Kidney (tissue), 14 donors: ENCODE measurements around the gene MACROD2. TPM values are rescaled to one million over a fixed set of nuclear protein-coding genes. Genes with fewer than 3 reads are reported as not detected.
A peak's percentile ranks its signal among the peaks of the same experiment; 100 is the strongest.

Experiments used
- DNase-seq, 5 donors: peaks; one replicate each; pipeline ENCODE4 v3.0.0-alpha.2; 2013 to 2020
- FAIRE-seq: peaks from 2 replicates; lab custom pipeline; 2012; peaks lifted over from hg19 to GRCh38; lab: Jason Lieb, UNC
- H3K27ac ChIP-seq, 2 donors: one replicate each; pipeline ENCODE4 v1.7.0; 2013; ENCODE audit warnings: low read depth in 2 of 2, low read length in 2 of 2, inconsistent platforms in 1 of 2
- H3K27me3 ChIP-seq: one replicate; pipeline ENCODE4 v1.7.1; 2013; ENCODE audit warnings: low read length, inconsistent platforms; ENCODE audit not compliant: control insufficient read depth, insufficient read depth
- H3K36me3 ChIP-seq, 3 donors: one replicate each; pipeline versions ENCODE4 v1.7.0 to v1.7.1; 2013; ENCODE audit warnings: low read length in 3 of 3, control low read depth in 1 of 3, inconsistent platforms in 1 of 3; ENCODE audit not compliant: insufficient read depth in 3 of 3, control insufficient read depth in 2 of 3
- H3K4me1 ChIP-seq, 3 donors: one replicate each; pipeline versions ENCODE4 v1.7.0 to v1.7.1; 2013; ENCODE audit warnings: low read length in 3 of 3, inconsistent platforms in 1 of 3, low read depth in 1 of 3; ENCODE audit not compliant: control insufficient read depth in 2 of 3, insufficient read depth in 2 of 3
- H3K4me3 ChIP-seq, 3 donors: one replicate each; pipeline versions ENCODE4 v1.7.0 to v1.8.1; 2013; ENCODE audit warnings: low read length in 3 of 3, control low read depth in 1 of 3, inconsistent platforms in 1 of 3
- H3K9ac ChIP-seq, 3 donors: one replicate each; pipeline versions ENCODE4 v1.7.0 to v1.7.1; 2013; ENCODE audit warnings: low read length in 3 of 3, control low read depth in 1 of 3, inconsistent platforms in 1 of 3
- H3K9me3 ChIP-seq, 3 donors: one replicate each; pipeline versions ENCODE4 v1.7.0 to v1.7.1; 2013; ENCODE audit warnings: low read length in 3 of 3, control low read depth in 1 of 3, inconsistent platforms in 1 of 3; ENCODE audit not compliant: control insufficient read depth in 2 of 3, insufficient read depth in 1 of 3
- intact Hi-C: fragments of 100-400 bp; cut with DNase I; formaldehyde crosslinking; loops from one replicate; pipeline ENCODE4 v1.11.1; 2022
- polyA plus RNA-seq: library from polyadenylated mRNA; stranded (reverse); fragments of 350-450 nt; fragmentation: Illumina TruSeq; extraction: RNeasy Lipid Tissue Mini Kit (QIAGEN cat#74804); gene quantifications from one replicate; pipeline ENCODE4 v1.2.3, GENCODE V29; 2014; ENCODE audit warnings: low read depth, low replicate concordance; ENCODE audit not compliant: insufficient read depth
- total RNA-seq: library from RNA; stranded (reverse); fragmentation: NEBNext Ultra II Directional; extraction: Animal tissue kit (Norgen Biotek cat#: 25700); gene quantifications from one replicate; pipeline ENCODE4 v1.2.1, GENCODE V29; 2021
- TF ChIP-seq, protein P1 (sequence below): IDR thresholded peaks from 3 replicates; pipeline ENCODE4 v1.5.1; 2012; ENCODE audit warnings: mild to moderate bottlenecking, moderate library complexity, borderline replicate concordance; ENCODE audit not compliant: insufficient read depth; ENCODE audit errors: extremely low read depth
- donor health status: control.
- donor health status: control.
- donor health status: control.
- donor health status: control.
- donor health status: control.
- donor health status: DM: yes; HTN: yes; CAD: no.
- donor health status: Normal renal cell carcinoma (clear cell type).

MACROD2 gene
- total and polyA plus RNA-seq, 2 donors from 2014 or later = 3.0 to 10.0 TPM

DNA sequence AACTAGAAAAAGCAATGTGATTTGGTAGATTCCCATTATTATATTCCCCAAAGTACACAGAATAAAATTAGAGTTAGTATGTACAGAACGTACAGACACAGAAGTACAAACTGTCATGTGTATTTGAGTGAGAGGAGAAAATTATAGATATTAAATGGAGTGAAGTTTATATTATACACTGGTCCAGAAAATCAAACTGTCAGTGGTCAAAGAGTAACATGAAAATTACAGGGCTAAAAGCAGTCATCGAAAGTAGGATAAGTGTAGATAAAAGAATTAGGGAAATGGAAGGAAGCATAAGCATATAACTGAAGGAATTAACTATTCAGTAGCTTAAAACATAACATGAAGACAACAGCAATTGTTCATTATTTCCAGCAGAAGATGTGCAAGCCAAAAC lies 35.2 kb upstream of the MACROD2 start:
- Histone ChIP-seq H3K4me1 (no peaks in the 10 kb centered on the region), H3K27ac (no peak overlapping the region), H3K27me3 (no peaks in the 10 kb centered on the region), H3K36me3 (no peaks in the 10 kb centered on the region), H3K9me3 (no peaks in the 10 kb centered on the region), H3K4me3 (no peak overlapping the region), H3K9ac (no peak overlapping the region)
- TF ChIP-seq, protein P1, sequence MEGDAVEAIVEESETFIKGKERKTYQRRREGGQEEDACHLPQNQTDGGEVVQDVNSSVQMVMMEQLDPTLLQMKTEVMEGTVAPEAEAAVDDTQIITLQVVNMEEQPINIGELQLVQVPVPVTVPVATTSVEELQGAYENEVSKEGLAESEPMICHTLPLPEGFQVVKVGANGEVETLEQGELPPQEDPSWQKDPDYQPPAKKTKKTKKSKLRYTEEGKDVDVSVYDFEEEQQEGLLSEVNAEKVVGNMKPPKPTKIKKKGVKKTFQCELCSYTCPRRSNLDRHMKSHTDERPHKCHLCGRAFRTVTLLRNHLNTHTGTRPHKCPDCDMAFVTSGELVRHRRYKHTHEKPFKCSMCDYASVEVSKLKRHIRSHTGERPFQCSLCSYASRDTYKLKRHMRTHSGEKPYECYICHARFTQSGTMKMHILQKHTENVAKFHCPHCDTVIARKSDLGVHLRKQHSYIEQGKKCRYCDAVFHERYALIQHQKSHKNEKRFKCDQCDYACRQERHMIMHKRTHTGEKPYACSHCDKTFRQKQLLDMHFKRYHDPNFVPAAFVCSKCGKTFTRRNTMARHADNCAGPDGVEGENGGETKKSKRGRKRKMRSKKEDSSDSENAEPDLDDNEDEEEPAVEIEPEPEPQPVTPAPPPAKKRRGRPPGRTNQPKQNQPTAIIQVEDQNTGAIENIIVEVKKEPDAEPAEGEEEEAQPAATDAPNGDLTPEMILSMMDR = no peak
- FAIRE-seq (no peak), DNase-seq (no peak)
- intact Hi-C loops = no loop called here

DNA sequence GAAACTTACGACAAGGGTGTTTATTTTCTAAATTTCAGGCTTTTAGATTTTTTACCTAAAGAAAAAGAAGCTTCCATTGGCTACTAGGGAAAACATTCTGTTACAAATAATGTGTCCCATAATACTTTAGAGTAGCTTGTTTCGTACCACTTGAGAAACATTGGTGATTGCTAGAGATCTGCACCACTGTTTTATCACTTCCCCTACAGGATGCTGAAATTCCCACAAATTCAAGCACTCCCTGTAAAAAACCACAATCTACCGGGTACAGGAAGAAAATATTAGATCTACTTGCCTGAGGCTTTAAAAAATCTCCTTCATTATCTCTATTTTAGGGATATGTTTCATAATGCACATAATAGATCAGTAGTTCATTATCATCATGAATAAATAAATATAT lies 34.8 kb upstream of the MACROD2 start:
- Histone ChIP-seq H3K4me1 (no peaks in the 10 kb centered on the region), H3K36me3 (no peaks in the 10 kb centered on the region), H3K9me3 (no peaks in the 10 kb centered on the region), H3K27ac (no peak overlapping the region), H3K27me3 (no peaks in the 10 kb centered on the region), H3K4me3 (no peak overlapping the region), H3K9ac (no peak overlapping the region)
- TF ChIP-seq, protein P1 = no peak
- DNase-seq = no peak
- intact Hi-C loops = no loop called here
- FAIRE-seq = no peak

DNA sequence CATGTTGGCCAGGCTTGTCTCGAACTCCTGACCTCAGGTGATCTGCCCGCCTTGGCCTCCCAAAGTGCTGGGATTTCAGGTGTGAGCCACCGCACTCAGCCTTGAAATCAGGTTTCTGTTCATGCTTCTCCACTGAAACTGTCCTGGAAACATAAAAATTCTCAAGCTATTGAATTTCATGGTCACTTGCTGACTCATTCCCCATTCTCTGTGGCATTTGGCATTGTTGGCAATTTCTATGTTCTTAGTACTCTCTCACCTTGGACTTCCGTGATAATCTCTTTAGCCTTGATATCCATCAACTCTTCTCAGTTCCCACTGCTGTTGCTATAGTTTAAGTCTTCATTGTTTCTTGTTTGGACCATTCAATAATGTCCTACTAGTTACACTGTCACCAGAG lies 11.1 kb upstream of the MACROD2 start:
- H3K27me3 ChIP-seq = no peaks in the 10 kb centered on the region
- no peak for DNase-seq
- H3K27ac ChIP-seq = no peak overlapping the region
- no peaks in the 10 kb centered on the region for H3K36me3 ChIP-seq
- H3K4me3 ChIP-seq = no peak overlapping the region
- intact Hi-C loops = no loop called here
- TF ChIP-seq, protein P1 = no peak
- no peak for FAIRE-seq
- H3K4me1 ChIP-seq = no peaks in the 10 kb centered on the region
- no peak overlapping the region for H3K9ac ChIP-seq
- H3K9me3 ChIP-seq = no peaks in the 10 kb centered on the region

DNA sequence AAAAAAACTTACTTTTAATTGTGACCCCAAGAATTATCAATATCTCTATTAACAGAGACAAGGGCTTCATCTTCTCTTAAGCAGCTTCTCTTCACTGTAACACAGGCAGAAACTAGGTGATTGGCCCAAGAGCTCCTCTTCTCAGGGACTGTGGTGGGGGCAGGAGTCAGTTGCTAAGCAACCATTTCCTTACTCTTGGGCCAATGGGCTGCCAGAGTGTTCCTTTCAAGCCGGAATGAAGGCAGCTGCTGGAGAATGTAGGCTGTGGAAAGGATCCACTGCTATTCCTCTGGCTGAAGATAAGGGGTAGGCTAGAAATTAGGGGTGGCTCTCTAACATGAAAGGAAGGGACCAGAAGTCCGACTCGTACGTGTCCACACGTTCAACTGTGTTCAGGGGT lies 4.9 kb upstream of the MACROD2 start, which contains the start of gene SEL1L2:
SEL1L2 (minus strand) TSS at position 150 of the 400 bp plus-strand sequence; CDS start at position 70, 80 bp downstream.
- Histone ChIP-seq H3K36me3 (no peaks in the 10 kb centered on the region), H3K9me3 (peaks cover 0 to 12% (median 4%) of the 10 kb centered on the region in 3 donors), H3K9ac (no peak within 1 kb of the TSS), H3K4me1 (no peaks in the 10 kb centered on the region), H3K27me3 (no peaks in the 10 kb centered on the region), H3K27ac (no peak within 1 kb of the TSS), H3K4me3 (no peak within 1 kb of the TSS)
- no peak for FAIRE-seq
- intact Hi-C loops = no loop called here
- TF ChIP-seq, protein P1 = no peak
- peak in 3 of 5 donors; percentile 12 to 31 (median 18) for DNase-seq
